Activated T-helper 2 cell treated with anti-CD3 and anti-CD28 coated beads, Interferon-gamma antibody, Interleukin-2, Interleukin-4, amounts not matched to agents 10 μg/mL and 5 μg/mL and 100 μg/mL, durations not matched to agents 14 hours and 24 hours and 36 hours (primary cell): ENCODE data around the gene MVD. TPM values are rescaled to one million over a fixed set of nuclear protein-coding genes. Genes with fewer than 3 reads are reported as not detected.
"Not testable (repeated sequence)": the region's sequence is repeated elsewhere in the genome, so short reads cannot be mapped to it uniquely, and the experiment has no call there.

Source experiments
- DNase-seq: peaks from one replicate; pipeline ENCODE4 v3.0.0; 2021; ENCODE audit warnings: low spot score
- H3K27ac Mint-ChIP-seq: one replicate; pipeline ENCODE4 v1.8.0; 2021; ENCODE audit warnings: mixed read lengths
- H3K27me3 Mint-ChIP-seq: one replicate; pipeline ENCODE4 v1.8.0; 2021; ENCODE audit warnings: low read depth, mixed read lengths
- H3K36me3 Mint-ChIP-seq: one replicate; pipeline ENCODE4 v1.8.0; 2021; ENCODE audit warnings: low read depth, mixed read lengths
- H3K4me1 Mint-ChIP-seq: one replicate; pipeline ENCODE4 v1.8.0; 2021; ENCODE audit warnings: low read depth, mixed read lengths
- H3K4me3 Mint-ChIP-seq: one replicate; pipeline ENCODE4 v1.8.0; 2021; ENCODE audit warnings: low read depth, mild to moderate bottlenecking, moderate library complexity, mixed read lengths
- H3K9me3 Mint-ChIP-seq: one replicate; pipeline ENCODE4 v1.8.0; 2021; ENCODE audit warnings: mixed read lengths
- intact Hi-C: fragments of 100-400 bp; cut with micrococcal nuclease; formaldehyde crosslinking; loops from one replicate; pipeline ENCODE4 v1.15.1; 2023
- total RNA-seq: library from RNA; stranded (reverse); gene quantifications from 2 replicates; pipeline ENCODE4 v1.2.3, GENCODE V29; 2022

Gene MVD
- total RNA-seq, 1 donor from 2014 or later, result 132 TPM

- no peaks in the 10 kb centered on the region for H3K27me3 Mint-ChIP-seq
- peaks cover 2% of the 10 kb centered on the region for H3K4me1 Mint-ChIP-seq
- H3K4me3 Mint-ChIP-seq, result no peak overlapping the region
- intact Hi-C loops, result no loop called here
- no peak overlapping the region for H3K27ac Mint-ChIP-seq
- H3K36me3 Mint-ChIP-seq, result peaks cover 13% of the 10 kb centered on the region
- DNase-seq, result no peak
- no peaks in the 10 kb centered on the region for H3K9me3 Mint-ChIP-seq
These were observed 7.1 kb upstream of the MVD start for GRCh38 chr16:88669980-88670379.

- H3K27ac Mint-ChIP-seq, intact Hi-C loops: not testable (repeated sequence)
These were observed 6.6 kb upstream of the MVD start for GRCh38 chr16:88669493-88669892.

GRCh38 chr16:88667461-88667860 lies 4.6 kb upstream of the MVD start:
- DNase-seq, result no peak
- H3K4me1 Mint-ChIP-seq, result peaks cover 5% of the 10 kb centered on the region
- no peaks in the 10 kb centered on the region for H3K27me3 Mint-ChIP-seq
- no peak overlapping the region for H3K4me3 Mint-ChIP-seq
- peaks cover 14% of the 10 kb centered on the region for H3K36me3 Mint-ChIP-seq
- no peaks in the 10 kb centered on the region for H3K9me3 Mint-ChIP-seq
- intact Hi-C loops, result no loop called here
- no peak overlapping the region for H3K27ac Mint-ChIP-seq

More at GRCh38 chr16:88669493-88669892, 6.6 kb upstream of the MVD start:
- H3K9me3 Mint-ChIP-seq, H3K27me3 Mint-ChIP-seq, H3K4me3 Mint-ChIP-seq, H3K4me1 Mint-ChIP-seq, DNase-seq: not testable (repeated sequence)
- peaks cover 14% of the 10 kb centered on the region for H3K36me3 Mint-ChIP-seq

GRCh38 chr16:88665570-88665969 lies 2.7 kb upstream of the MVD start:
- DNase-seq, result no peak
- peaks cover 17% of the 10 kb centered on the region for H3K4me1 Mint-ChIP-seq
- no peak overlapping the region for H3K27ac Mint-ChIP-seq
- H3K36me3 Mint-ChIP-seq, result peaks cover 24% of the 10 kb centered on the region
- no peaks in the 10 kb centered on the region for H3K9me3 Mint-ChIP-seq
- no peak overlapping the region for H3K4me3 Mint-ChIP-seq
- intact Hi-C loops, result loop anchor here (2.0 kb wide), 1 partner anchor 15 kb away; no protein-coding TSS in a partner anchor
- H3K27me3 Mint-ChIP-seq, result no peaks in the 10 kb centered on the region

- intact Hi-C loops, result loop anchor here (2.0 kb wide), 1 partner anchor 16 kb away; no protein-coding TSS in a partner anchor
- Mint-ChIP-seq H3K4me1 (peaks cover 18% of the 10 kb centered on the region), H3K27me3 (no peaks in the 10 kb centered on the region), H3K4me3 (peak overlapping the region; percentile 44), H3K27ac (no peak overlapping the region), H3K36me3 (peaks cover 24% of the 10 kb centered on the region), H3K9me3 (no peaks in the 10 kb centered on the region)
- DNase-seq, result no peak
These were observed 2.3 kb upstream of the MVD start for GRCh38 chr16:88665148-88665547.

- peaks cover 19% of the 10 kb centered on the region for H3K4me1 Mint-ChIP-seq
- no peaks in the 10 kb centered on the region for H3K9me3 Mint-ChIP-seq
- H3K27ac Mint-ChIP-seq, result peak overlapping the region; percentile 82
- peaks cover 25% of the 10 kb centered on the region for H3K36me3 Mint-ChIP-seq
- DNase-seq, result no peak
- no peaks in the 10 kb centered on the region for H3K27me3 Mint-ChIP-seq
- peak overlapping the region; percentile 93 for H3K4me3 Mint-ChIP-seq
- intact Hi-C loops, result no loop called here
These were observed 559 bp downstream of the MVD start for GRCh38 chr16:88662222-88662842.

- DNase-seq, result no peak
- Mint-ChIP-seq H3K36me3 (peaks cover 26% of the 10 kb centered on the region), H3K27me3 (no peaks in the 10 kb centered on the region), H3K4me1 (peaks cover 19% of the 10 kb centered on the region), H3K9me3 (no peaks in the 10 kb centered on the region), H3K27ac (peak overlapping the region; percentile 51), H3K4me3 (peak overlapping the region; percentile 93)
- intact Hi-C loops, result no loop called here
These were observed 1.4 kb downstream of the MVD start for GRCh38 chr16:88661468-88661867.

GRCh38 chr16:88659160-88659559 lies 3.7 kb downstream of the MVD start:
- H3K4me3 Mint-ChIP-seq, result no peak overlapping the region
- peaks cover 33% of the 10 kb centered on the region for H3K36me3 Mint-ChIP-seq
- peaks cover 16% of the 10 kb centered on the region for H3K4me1 Mint-ChIP-seq
- no peak overlapping the region for H3K27ac Mint-ChIP-seq
- no peak for DNase-seq
- no peaks in the 10 kb centered on the region for H3K27me3 Mint-ChIP-seq
- intact Hi-C loops, result no loop called here
- no peaks in the 10 kb centered on the region for H3K9me3 Mint-ChIP-seq

GRCh38 chr16:88658714-88659113 lies 4.2 kb downstream of the MVD start:
- Mint-ChIP-seq H3K36me3 (peaks cover 33% of the 10 kb centered on the region), H3K27ac (no peak overlapping the region), H3K9me3 (no peaks in the 10 kb centered on the region), H3K4me3 (no peak overlapping the region), H3K27me3 (no peaks in the 10 kb centered on the region), H3K4me1 (peaks cover 14% of the 10 kb centered on the region)
- no peak for DNase-seq
- intact Hi-C loops, result no loop called here

- Mint-ChIP-seq H3K27me3 (no peaks in the 10 kb centered on the region), H3K27ac (no peak overlapping the region), H3K36me3 (peaks cover 33% of the 10 kb centered on the region), H3K9me3 (no peaks in the 10 kb centered on the region), H3K4me1 (peaks cover 14% of the 10 kb centered on the region), H3K4me3 (no peak overlapping the region)
- intact Hi-C loops, result no loop called here
- no peak for DNase-seq
These were observed 5.5 kb downstream of the MVD start for GRCh38 chr16:88657371-88657770.

- no peak overlapping the region for H3K27ac Mint-ChIP-seq
- intact Hi-C loops, result no loop called here
- H3K4me1 Mint-ChIP-seq, result peaks cover 10% of the 10 kb centered on the region
- no peak for DNase-seq
- H3K4me3 Mint-ChIP-seq, result no peak overlapping the region
- H3K36me3 Mint-ChIP-seq, result peaks cover 31% of the 10 kb centered on the region
- no peaks in the 10 kb centered on the region for H3K9me3 Mint-ChIP-seq
- H3K27me3 Mint-ChIP-seq, result no peaks in the 10 kb centered on the region
These were observed 6.5 kb downstream of the MVD start for GRCh38 chr16:88656291-88656980.

GRCh38 chr16:88655733-88656281 lies 7.1 kb downstream of the MVD start:
- Mint-ChIP-seq H3K4me3 (no peak overlapping the region), H3K36me3 (peaks cover 30% of the 10 kb centered on the region), H3K4me1 (peaks cover 8% of the 10 kb centered on the region), H3K27me3 (no peaks in the 10 kb centered on the region), H3K27ac (no peak overlapping the region), H3K9me3 (no peaks in the 10 kb centered on the region)
- intact Hi-C loops, result no loop called here
- DNase-seq, result no peak

GRCh38 chr16:88655053-88655732 lies 7.7 kb downstream of the MVD start:
- intact Hi-C loops, result no loop called here
- H3K27ac Mint-ChIP-seq, result no peak overlapping the region
- no peaks in the 10 kb centered on the region for H3K9me3 Mint-ChIP-seq
- H3K4me1 Mint-ChIP-seq, result peaks cover 8% of the 10 kb centered on the region
- H3K36me3 Mint-ChIP-seq, result peaks cover 31% of the 10 kb centered on the region
- H3K27me3 Mint-ChIP-seq, result no peaks in the 10 kb centered on the region
- no peak overlapping the region for H3K4me3 Mint-ChIP-seq
- no peak for DNase-seq
